Measurements from ENCODE around the gene EHMT1. TPM values are rescaled to one million over a fixed set of nuclear protein-coding genes. Genes with fewer than 3 reads are reported as not detected.

Gene EHMT1
- total and polyA plus RNA-seq, 10 of the 15 experiments (the other 5 are each of a cell fraction or from before 2014, with no cell fraction given): 2.9 to 100 (median 48.1) TPM

DNA sequence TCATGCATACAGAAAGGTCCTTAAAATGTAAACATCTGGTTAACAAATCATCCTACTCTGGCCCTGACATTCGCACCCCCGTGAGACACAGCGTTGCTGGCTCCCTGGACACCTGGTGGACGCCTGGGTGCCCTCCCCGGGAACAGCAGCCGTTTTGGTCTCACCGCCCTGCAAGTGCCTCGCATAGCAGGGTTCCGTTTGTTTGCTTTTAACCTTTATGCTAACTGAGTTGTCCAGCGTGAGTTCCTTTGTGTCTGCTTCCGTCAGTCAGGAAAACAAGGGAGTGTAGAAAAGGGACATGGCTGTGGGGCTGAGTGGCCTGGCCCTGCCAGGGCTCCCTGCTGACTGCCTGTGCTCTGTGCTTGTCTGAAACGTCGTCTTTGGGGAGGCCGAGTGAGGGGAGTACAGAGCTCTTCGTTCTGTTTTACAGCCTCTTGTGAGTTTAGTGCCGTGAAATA is 166.9 kb downstream of the EHMT1 start:
- Histone ChIP-seq H4K20me1 (ENCODE audit: control insufficient read depth, insufficient read depth) (no peaks in the 10 kb centered on the region), H3K79me2 (ENCODE audit: control insufficient read depth, insufficient read depth, low read length) (no peaks in the 10 kb centered on the region), H3K4me2 (ENCODE audit: control insufficient read depth, insufficient read depth) (no peak overlapping the region), H3K4me3 (no peak overlapping the region), H3K27ac (ENCODE audit: control insufficient read depth, insufficient read depth) (no peak overlapping the region), H3K9ac (ENCODE audit: control insufficient read depth, insufficient read depth, low read length) (no peak overlapping the region), H3K9me3 (replicated peaks; ENCODE audit: control insufficient read depth, insufficient read depth, low read length) (no peaks in the 10 kb centered on the region; the same call in 2 of the 3 replicates), H2AFZ (ENCODE audit: control insufficient read depth, low read depth, low read length) (no peak overlapping the region), H3K27me3 (replicated peaks in 1 of 2; ENCODE audit: control insufficient read depth in 2 of 2, insufficient read depth in 2 of 2, low read length in 1 of 2) (no peaks in the 10 kb centered on the region), H3K36me3 (ENCODE audit: control insufficient read depth in 2 of 2, insufficient read depth in 2 of 2, low read length in 1 of 2) (peaks cover 22 to 50% of the 10 kb centered on the region in 2 experiments), H3K4me1 (ENCODE audit: control insufficient read depth, insufficient read depth, low read length) (no peaks in the 10 kb centered on the region)
- ChIA-PET SMC1A (ENCODE audit: uncharacterized antibody, unreplicated experiment) (no interaction called here), CTCF (no interaction called here), POLR2A (no interaction called here), RAD21 (ENCODE audit: unreplicated experiment) (no interaction called here)
- intact Hi-C loops (cut with micrococcal nuclease; ENCODE audit: unreplicated experiment): no loop called here
- in situ Hi-C loops (cut with MboI): no loop called here
- FAIRE-seq (no peak), ATAC-seq (no peak), DNase-seq (ENCODE audit: low read depth, low spot score) (no peak)
- TF ChIP-seq RAD21 (IDR thresholded peaks at IDR 0.05; ENCODE audit: insufficient read depth, low read depth, low read length): no peak
- no peak for TF ChIP-seq MYC (IDR thresholded peaks at IDR 0.05; ENCODE audit: insufficient read depth, insufficient read length, insufficient replicate concordance, low read length, severe bottlenecking)
- TF ChIP-seq ZSCAN29 (IDR thresholded peaks at IDR 0.05): no peak
- TF ChIP-seq SMARCA5 (IDR thresholded peaks at IDR 0.05): no peak
- TF ChIP-seq NRF1 (conservative IDR thresholded peaks at IDR 0.05; ENCODE audit: low read depth, low read length): no peak
- TF ChIP-seq SMAD1 (IDR thresholded peaks at IDR 0.05; ENCODE audit: low read depth, partially characterized antibody): no peak
- no peak for TF ChIP-seq CREB1 (IDR thresholded peaks at IDR 0.05; ENCODE audit: low read depth)
- TF ChIP-seq EED (IDR thresholded peaks at IDR 0.05; ENCODE audit: low read depth): no peak
- TF ChIP-seq FOS (IDR thresholded peaks at IDR 0.05; ENCODE audit: borderline replicate concordance, extremely low read depth, insufficient read length): no peak
- TF ChIP-seq POLR2AphosphoS5 (IDR thresholded peaks at IDR 0.05; ENCODE audit: low read length): no peak
- no peak for TF ChIP-seq ATF7 (IDR thresholded peaks at IDR 0.05; ENCODE audit: low read depth)
- no peak for TF ChIP-seq TCF3 (IDR thresholded peaks at IDR 0.05; ENCODE audit: borderline replicate concordance, insufficient read depth, low read depth, low read length)
- TF ChIP-seq, protein P1, sequence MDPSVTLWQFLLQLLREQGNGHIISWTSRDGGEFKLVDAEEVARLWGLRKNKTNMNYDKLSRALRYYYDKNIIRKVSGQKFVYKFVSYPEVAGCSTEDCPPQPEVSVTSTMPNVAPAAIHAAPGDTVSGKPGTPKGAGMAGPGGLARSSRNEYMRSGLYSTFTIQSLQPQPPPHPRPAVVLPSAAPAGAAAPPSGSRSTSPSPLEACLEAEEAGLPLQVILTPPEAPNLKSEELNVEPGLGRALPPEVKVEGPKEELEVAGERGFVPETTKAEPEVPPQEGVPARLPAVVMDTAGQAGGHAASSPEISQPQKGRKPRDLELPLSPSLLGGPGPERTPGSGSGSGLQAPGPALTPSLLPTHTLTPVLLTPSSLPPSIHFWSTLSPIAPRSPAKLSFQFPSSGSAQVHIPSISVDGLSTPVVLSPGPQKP (IDR thresholded peaks at IDR 0.05; ENCODE audit: low read depth, low read length): no peak
- no peak for TF ChIP-seq PML (IDR thresholded peaks at IDR 0.05; ENCODE audit: low read length)
- no peak for TF ChIP-seq ASH2L (IDR thresholded peaks at IDR 0.05; ENCODE audit: borderline replicate concordance, low read depth)
- no peak for TF ChIP-seq POU2F2 (IDR thresholded peaks at IDR 0.05; ENCODE audit: borderline replicate concordance, low read depth, low read length)
- TF ChIP-seq CHD2 (IDR thresholded peaks at IDR 0.05; ENCODE audit: borderline replicate concordance, low read depth, low read length): no peak
- TF ChIP-seq MTA2 (IDR thresholded peaks at IDR 0.05; ENCODE audit: low read depth): no peak
- TF ChIP-seq, protein P2, sequence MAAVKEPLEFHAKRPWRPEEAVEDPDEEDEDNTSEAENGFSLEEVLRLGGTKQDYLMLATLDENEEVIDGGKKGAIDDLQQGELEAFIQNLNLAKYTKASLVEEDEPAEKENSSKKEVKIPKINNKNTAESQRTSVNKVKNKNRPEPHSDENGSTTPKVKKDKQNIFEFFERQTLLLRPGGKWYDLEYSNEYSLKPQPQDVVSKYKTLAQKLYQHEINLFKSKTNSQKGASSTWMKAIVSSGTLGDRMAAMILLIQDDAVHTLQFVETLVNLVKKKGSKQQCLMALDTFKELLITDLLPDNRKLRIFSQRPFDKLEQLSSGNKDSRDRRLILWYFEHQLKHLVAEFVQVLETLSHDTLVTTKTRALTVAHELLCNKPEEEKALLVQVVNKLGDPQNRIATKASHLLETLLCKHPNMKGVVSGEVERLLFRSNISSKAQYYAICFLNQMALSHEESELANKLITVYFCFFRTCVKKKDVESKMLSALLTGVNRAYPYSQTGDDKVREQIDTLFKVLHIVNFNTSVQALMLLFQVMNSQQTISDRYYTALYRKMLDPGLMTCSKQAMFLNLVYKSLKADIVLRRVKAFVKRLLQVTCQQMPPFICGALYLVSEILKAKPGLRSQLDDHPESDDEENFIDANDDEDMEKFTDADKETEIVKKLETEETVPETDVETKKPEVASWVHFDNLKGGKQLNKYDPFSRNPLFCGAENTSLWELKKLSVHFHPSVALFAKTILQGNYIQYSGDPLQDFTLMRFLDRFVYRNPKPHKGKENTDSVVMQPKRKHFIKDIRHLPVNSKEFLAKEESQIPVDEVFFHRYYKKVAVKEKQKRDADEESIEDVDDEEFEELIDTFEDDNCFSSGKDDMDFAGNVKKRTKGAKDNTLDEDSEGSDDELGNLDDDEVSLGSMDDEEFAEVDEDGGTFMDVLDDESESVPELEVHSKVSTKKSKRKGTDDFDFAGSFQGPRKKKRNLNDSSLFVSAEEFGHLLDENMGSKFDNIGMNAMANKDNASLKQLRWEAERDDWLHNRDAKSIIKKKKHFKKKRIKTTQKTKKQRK (IDR thresholded peaks at IDR 0.05; ENCODE audit: low read depth, low read length): no peak
- no TSS peak for BruUV-seq (replicated peaks)
- 86% methylated on average over 16 of the region's 16 CpGs for WGBS (ENCODE audit: insufficient coverage, insufficient replicate concordance, low lambda C conversion rate, missing lambda C conversion rate)

Measured in GM12878 (cell line).